ENCODE results near the gene TOX2. TPM values are rescaled to one million over a fixed set of nuclear protein-coding genes. Genes with fewer than 3 reads are reported as not detected.

Gene TOX2
- not detected in 2 replicates for total RNA-seq (2022)
- Bru-seq, nascent RNA = percentile 7 among the genes with signal in this experiment
- BruChase-seq, experiment 1, labeled RNA remaining after a 6-hour chase = percentile 6 among the genes with signal in this experiment
- percentile 5 among the genes with signal in this experiment for BruChase-seq, experiment 2, labeled RNA remaining after a 2-hour chase
- long read RNA-seq = 0 reads

- intact Hi-C loops (cut with micrococcal nuclease; ENCODE audit: unreplicated experiment) = no loop called here
- Mint-ChIP-seq H3K27me3 (ENCODE audit: unreplicated experiment) (peaks cover 92% of the 10 kb centered on the region), H3K36me3 (ENCODE audit: insufficient read depth, unreplicated experiment) (peaks cover 13% of the 10 kb centered on the region), H3K27ac (ENCODE audit: unreplicated experiment) (no peak within 1 kb of the TSS), H3K4me3 (ENCODE audit: low read depth, unreplicated experiment) (peak within 1 kb of the TSS; percentile 66), H3K4me1 (ENCODE audit: low read depth, unreplicated experiment) (peaks cover 9% of the 10 kb centered on the region), H3K9me3 (ENCODE audit: low read depth, unreplicated experiment) (peaks cover 2% of the 10 kb centered on the region)
- no peak for TF ChIP-seq CTCF (IDR thresholded peaks at IDR 0.05; ENCODE audit: unreplicated experiment)
- BruUV-seq (replicated peaks) = no TSS peak
- CTCF ChIA-PET = no interaction called here
- DNase-seq = peak; percentile 63
Observed at GRCh38 chr20:43914311-43915210, at the start of gene TOX2. TSS of gene TOX2 (plus strand) at chr20:43914852. CDS start at chr20:43914892, 40 bp downstream.

GRCh38 chr20:43868091-43868490 lies 46.6 kb upstream of the TOX2 start:
- no peak for TF ChIP-seq CTCF (IDR thresholded peaks at IDR 0.05; ENCODE audit: unreplicated experiment)
- no peak overlapping the region for H3K4me3 Mint-ChIP-seq (ENCODE audit: low read depth, unreplicated experiment)
- intact Hi-C loops (cut with micrococcal nuclease; ENCODE audit: unreplicated experiment) = no loop called here
- H3K27ac Mint-ChIP-seq (ENCODE audit: unreplicated experiment) = no peak overlapping the region
- BruUV-seq (replicated peaks) = no TSS peak
- no peaks in the 10 kb centered on the region for H3K36me3 Mint-ChIP-seq (ENCODE audit: insufficient read depth, unreplicated experiment)
- no peaks in the 10 kb centered on the region for H3K9me3 Mint-ChIP-seq (ENCODE audit: low read depth, unreplicated experiment)
- DNase-seq = no peak
- H3K27me3 Mint-ChIP-seq (ENCODE audit: unreplicated experiment) = peaks cover 38% of the 10 kb centered on the region
- CTCF ChIA-PET = interaction anchor here (0.8 kb wide), 1 partner anchor 28 kb away, joined by 3 read pairs; no protein-coding TSS in a partner anchor
- no peaks in the 10 kb centered on the region for H3K4me1 Mint-ChIP-seq (ENCODE audit: low read depth, unreplicated experiment)

GRCh38 chr20:43870484-43870883 lies 44.2 kb upstream of the TOX2 start:
- peaks cover 52% of the 10 kb centered on the region for H3K27me3 Mint-ChIP-seq (ENCODE audit: unreplicated experiment)
- DNase-seq = no peak
- TF ChIP-seq CTCF (IDR thresholded peaks at IDR 0.05; ENCODE audit: unreplicated experiment) = no peak
- no peaks in the 10 kb centered on the region for H3K4me1 Mint-ChIP-seq (ENCODE audit: low read depth, unreplicated experiment)
- CTCF ChIA-PET = no interaction called here
- H3K27ac Mint-ChIP-seq (ENCODE audit: unreplicated experiment) = no peak overlapping the region
- H3K9me3 Mint-ChIP-seq (ENCODE audit: low read depth, unreplicated experiment) = no peaks in the 10 kb centered on the region
- intact Hi-C loops (cut with micrococcal nuclease; ENCODE audit: unreplicated experiment) = no loop called here
- no peaks in the 10 kb centered on the region for H3K36me3 Mint-ChIP-seq (ENCODE audit: insufficient read depth, unreplicated experiment)
- H3K4me3 Mint-ChIP-seq (ENCODE audit: low read depth, unreplicated experiment) = no peak overlapping the region
- no TSS peak for BruUV-seq (replicated peaks)

GRCh38 chr20:43878776-43879175 lies 35.9 kb upstream of the TOX2 start:
- H3K27ac Mint-ChIP-seq (ENCODE audit: unreplicated experiment) = no peak overlapping the region
- no TSS peak for BruUV-seq (replicated peaks)
- intact Hi-C loops (cut with micrococcal nuclease; ENCODE audit: unreplicated experiment) = no loop called here
- H3K27me3 Mint-ChIP-seq (ENCODE audit: unreplicated experiment) = peaks cover 84% of the 10 kb centered on the region
- DNase-seq = no peak
- no peak overlapping the region for H3K4me3 Mint-ChIP-seq (ENCODE audit: low read depth, unreplicated experiment)
- H3K4me1 Mint-ChIP-seq (ENCODE audit: low read depth, unreplicated experiment) = no peaks in the 10 kb centered on the region
- no peak for TF ChIP-seq CTCF (IDR thresholded peaks at IDR 0.05; ENCODE audit: unreplicated experiment)
- no peaks in the 10 kb centered on the region for H3K9me3 Mint-ChIP-seq (ENCODE audit: low read depth, unreplicated experiment)
- CTCF ChIA-PET = no interaction called here
- H3K36me3 Mint-ChIP-seq (ENCODE audit: insufficient read depth, unreplicated experiment) = no peaks in the 10 kb centered on the region
